Mesodermal cell (in vitro differentiated cells): ENCODE results near the gene C3orf22.

Source experiments
- H3K27ac ChIP-seq: 2 replicates; pipeline ENCODE4 v1.7.0; 2013; ENCODE audit warnings: mild to moderate bottlenecking, low read depth, low read length, moderate library complexity; ENCODE audit not compliant: severe bottlenecking
- H3K36me3 ChIP-seq: 2 replicates; pipeline ENCODE4 v1.7.1; 2013; ENCODE audit warnings: mild to moderate bottlenecking, low read length, moderate library complexity; ENCODE audit not compliant: control insufficient read depth, insufficient read depth
- H3K4me1 ChIP-seq: one replicate; pipeline ENCODE4 v1.7.1; 2013; ENCODE audit warnings: mild to moderate bottlenecking, low read length; ENCODE audit not compliant: insufficient read depth, control insufficient read depth, poor library complexity, severe bottlenecking
- H3K4me3 ChIP-seq: 2 replicates; pipeline ENCODE4 v1.7.0; 2013; ENCODE audit warnings: low read length, control low read depth, mild to moderate bottlenecking; ENCODE audit not compliant: insufficient read depth, poor library complexity, severe bottlenecking; ENCODE audit errors: extremely low read depth
- H3K9me3 ChIP-seq: 2 replicates; pipeline ENCODE4 v1.7.1; 2013; ENCODE audit warnings: mild to moderate bottlenecking, low read length, moderate library complexity; ENCODE audit not compliant: control insufficient read depth
- WGBS, 2 experiments: methylation state at CpG; one replicate each; pipeline ENCODE4 v1.1.5; 2013; ENCODE audit warnings: missing lambda C conversion rate in 2 of 2; ENCODE audit not compliant: insufficient coverage in 2 of 2; 5-methylcytosine and 5-hydroxymethylcytosine counted together

C3orf22 gene

DNA sequence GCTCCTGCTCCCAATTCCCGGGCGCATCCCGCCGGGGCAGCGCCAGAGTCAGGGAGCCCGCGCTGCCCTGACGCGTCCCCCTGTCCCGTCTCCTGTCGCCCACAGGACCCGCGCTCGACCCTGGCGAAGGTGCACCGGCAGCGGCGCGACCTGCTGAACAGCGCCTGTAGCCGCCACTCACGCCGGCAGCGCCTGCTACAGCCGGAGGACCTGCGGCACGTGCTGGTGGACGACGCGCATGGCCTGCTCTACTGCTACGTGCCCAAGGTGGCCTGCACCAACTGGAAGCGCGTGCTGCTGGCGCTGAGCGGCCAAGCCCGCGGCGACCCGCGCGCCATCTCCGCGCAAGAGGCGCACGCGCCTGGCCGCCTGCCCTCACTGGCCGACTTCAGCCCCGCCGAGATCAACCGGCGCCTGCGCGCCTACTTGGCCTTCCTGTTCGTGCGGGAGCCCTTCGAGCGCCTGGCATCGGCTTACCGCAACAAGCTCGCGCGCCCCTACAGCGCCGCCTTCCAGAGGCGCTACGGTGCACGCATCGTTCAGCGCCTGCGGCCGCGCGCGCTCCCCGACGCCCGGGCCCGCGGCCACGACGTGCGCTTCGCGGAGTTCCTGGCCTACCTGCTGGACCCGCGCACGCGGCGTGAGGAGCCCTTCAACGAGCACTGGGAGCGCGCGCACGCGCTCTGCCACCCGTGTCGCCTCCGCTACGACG, 16.9 kb downstream of the C3orf22 start:
- Histone ChIP-seq H3K36me3 (no peaks in the 10 kb centered on the region), H3K9me3 (no peaks in the 10 kb centered on the region), H3K4me1 (no peaks in the 10 kb centered on the region), H3K4me3 (no peak overlapping the region), H3K27ac (no peak overlapping the region)
- WGBS, 2 experiments = 97 to 98% methylated on average over 95 to 101 of the region's 101 CpGs

GRCh38 chr3:126540951-126541627, 17.6 kb downstream of the C3orf22 start:
- WGBS, 2 experiments = 81 to 90% methylated on average over 21 to 24 of the region's 24 CpGs
- H3K4me1 ChIP-seq = no peaks in the 10 kb centered on the region

DNA sequence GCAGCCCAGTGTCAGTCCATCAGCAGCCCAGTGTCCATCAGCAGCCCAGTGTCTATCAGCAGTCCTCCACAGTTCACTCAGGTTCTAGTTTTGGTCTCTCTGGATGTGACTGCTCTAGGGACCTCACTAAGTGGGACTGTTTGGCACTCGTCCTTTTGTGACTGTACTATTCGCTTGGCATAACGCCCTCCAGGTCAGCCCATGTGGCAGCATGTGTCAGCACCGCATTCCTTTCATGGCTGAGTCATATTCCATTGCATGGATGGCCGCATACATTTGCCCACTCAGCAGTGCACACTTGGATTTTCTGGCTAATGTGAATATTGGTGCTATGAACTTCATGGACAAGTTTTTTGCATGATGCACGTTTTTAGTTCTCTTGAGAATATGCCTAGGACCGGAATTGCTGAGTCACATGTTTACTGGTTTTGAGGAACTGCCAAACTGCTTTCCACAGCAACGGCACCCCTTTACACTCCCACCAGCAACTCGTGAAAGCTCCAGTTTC, 18.3 kb downstream of the C3orf22 start:
- Histone ChIP-seq H3K4me1 (no peaks in the 10 kb centered on the region), H3K27ac (no peak overlapping the region), H3K36me3 (no peaks in the 10 kb centered on the region), H3K9me3 (no peaks in the 10 kb centered on the region), H3K4me3 (no peak overlapping the region)
- 76 to 78% methylated on average over 7 to 8 of the region's 9 CpGs for WGBS, 2 experiments

More at GRCh38 chr3:126540951-126541627, 17.6 kb downstream of the C3orf22 start:
- Histone ChIP-seq H3K36me3 (no peaks in the 10 kb centered on the region), H3K4me3 (no peak overlapping the region), H3K9me3 (no peaks in the 10 kb centered on the region), H3K27ac (no peak overlapping the region)

GRCh38 chr3:126539558-126540250, 19.0 kb downstream of the C3orf22 start:
- 94% methylated on average over 6 to 8 of the region's 10 CpGs for WGBS, 2 experiments
- Histone ChIP-seq H3K36me3 (no peaks in the 10 kb centered on the region), H3K4me1 (no peaks in the 10 kb centered on the region), H3K27ac (no peak overlapping the region), H3K4me3 (no peak overlapping the region), H3K9me3 (no peaks in the 10 kb centered on the region)

- no peaks in the 10 kb centered on the region for H3K9me3 ChIP-seq
These were observed 19.8 kb downstream of the C3orf22 start for GRCh38 chr3:126538966-126539365.

GRCh38 chr3:126538316-126538715, 20.4 kb downstream of the C3orf22 start:
- Histone ChIP-seq H3K27ac (no peak overlapping the region), H3K36me3 (no peaks in the 10 kb centered on the region), H3K4me3 (no peak overlapping the region), H3K9me3 (no peaks in the 10 kb centered on the region), H3K4me1 (no peaks in the 10 kb centered on the region)
- WGBS, 2 experiments = 88 to 93% methylated on average over 9 of the region's 9 CpGs

More at GRCh38 chr3:126538966-126539365, 19.8 kb downstream of the C3orf22 start:
- no peak overlapping the region for H3K27ac ChIP-seq
- no peaks in the 10 kb centered on the region for H3K4me1 ChIP-seq
- WGBS, 2 experiments = 67 to 82% methylated on average over 1 to 2 of the region's 5 CpGs
- H3K36me3 ChIP-seq = no peaks in the 10 kb centered on the region
- no peak overlapping the region for H3K4me3 ChIP-seq

DNA sequence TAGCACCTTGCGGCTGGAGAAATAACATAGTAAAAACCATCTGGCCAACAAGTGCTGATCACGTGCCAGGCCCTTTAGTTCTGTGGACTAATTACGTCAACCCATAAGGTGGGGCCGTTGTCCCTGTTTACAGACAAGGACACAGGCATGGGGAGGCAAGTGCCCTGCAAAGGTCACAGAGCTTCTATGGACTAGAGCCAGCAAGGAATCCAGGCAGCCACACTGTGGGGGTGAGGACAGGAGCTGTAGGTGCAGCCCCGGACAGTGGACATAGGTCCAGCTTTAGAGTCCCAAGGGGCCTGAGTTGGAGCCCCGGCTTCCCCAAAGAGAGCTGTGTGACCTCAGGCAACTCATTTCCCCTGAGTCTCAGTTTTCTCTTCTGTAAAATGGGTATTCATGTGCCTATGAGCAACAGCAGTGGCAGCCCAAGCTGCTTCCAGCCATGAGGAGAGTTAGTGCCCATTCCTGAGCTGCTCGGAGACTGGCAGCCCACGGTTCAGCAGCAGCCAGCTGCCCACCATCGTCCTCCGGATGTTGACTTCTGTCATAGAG, 20.9 kb downstream of the C3orf22 start:
- 90 to 92% methylated on average over 8 to 10 of the region's 10 CpGs for WGBS, 2 experiments
- no peaks in the 10 kb centered on the region for H3K36me3 ChIP-seq
- H3K27ac ChIP-seq = no peak overlapping the region

GRCh38 chr3:126537116-126537729, 21.5 kb downstream of the C3orf22 start:
- no peak overlapping the region for H3K27ac ChIP-seq
- no peaks in the 10 kb centered on the region for H3K9me3 ChIP-seq
- 87 to 89% methylated on average over 8 to 9 of the region's 9 CpGs for WGBS, 2 experiments
- H3K36me3 ChIP-seq = no peaks in the 10 kb centered on the region
- H3K4me3 ChIP-seq = no peak overlapping the region
- H3K4me1 ChIP-seq = no peaks in the 10 kb centered on the region

More for the DNA sequence above, 20.9 kb downstream of the C3orf22 start:
- Histone ChIP-seq H3K4me1 (no peaks in the 10 kb centered on the region), H3K9me3 (no peaks in the 10 kb centered on the region), H3K4me3 (no peak overlapping the region)

DNA sequence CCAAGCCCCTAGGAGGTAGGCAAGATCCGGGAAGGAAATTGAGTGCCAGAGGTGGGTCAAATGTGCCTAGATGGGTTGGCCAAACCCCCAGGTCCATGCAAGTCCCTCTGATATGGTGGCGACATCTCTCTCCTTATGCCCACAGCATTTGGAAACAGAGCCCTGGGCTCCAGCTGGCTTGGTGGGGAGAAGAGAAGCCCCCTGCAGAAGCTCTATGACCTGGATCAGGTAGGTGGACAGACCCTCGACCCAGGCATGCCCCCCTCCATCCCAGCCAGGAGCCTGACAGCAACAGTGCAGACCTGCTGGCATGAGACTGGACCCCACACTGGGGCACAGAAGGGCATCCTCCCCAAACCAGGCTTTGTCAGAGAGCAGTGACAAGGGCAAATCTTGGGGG, 22.6 kb downstream of the C3orf22 start:
- no peaks in the 10 kb centered on the region for H3K36me3 ChIP-seq
- H3K4me3 ChIP-seq = no peak overlapping the region
- 57 to 60% methylated on average over 1 of the region's 3 CpGs for WGBS, 2 experiments
- no peak overlapping the region for H3K27ac ChIP-seq
- H3K4me1 ChIP-seq = no peaks in the 10 kb centered on the region
- H3K9me3 ChIP-seq = no peaks in the 10 kb centered on the region

GRCh38 chr3:126535636-126536035, 23.1 kb downstream of the C3orf22 start:
- Histone ChIP-seq H3K9me3 (no peaks in the 10 kb centered on the region), H3K4me3 (no peak overlapping the region), H3K36me3 (no peaks in the 10 kb centered on the region), H3K27ac (no peak overlapping the region), H3K4me1 (no peaks in the 10 kb centered on the region)
